ENCODE measurements around the gene HIGD1A.
A peak's percentile ranks its signal among the peaks of the same experiment; 100 is the strongest.

The HIGD1A gene

GRCh38 chr3:42755681-42756578 lies 48.4 kb downstream of the HIGD1A start:
- DNase-seq (ENCODE audit: low spot score): peak; percentile 68

GRCh38 chr3:42753757-42754156 lies 50.5 kb downstream of the HIGD1A start:
- DNase-seq (ENCODE audit: low spot score): no peak

GRCh38 chr3:42752961-42753360 lies 51.3 kb downstream of the HIGD1A start:
- DNase-seq (ENCODE audit: low spot score): no peak

- no peak for DNase-seq (ENCODE audit: low spot score)
Measured at GRCh38 chr3:42752441-42752840, 51.8 kb downstream of the HIGD1A start.

- DNase-seq (ENCODE audit: low spot score): no peak
Measured at GRCh38 chr3:42751609-42752008, 52.7 kb downstream of the HIGD1A start.

GRCh38 chr3:42750834-42751233 lies 53.5 kb downstream of the HIGD1A start:
- no peak for DNase-seq (ENCODE audit: low spot score)

GRCh38 chr3:42749753-42750231 lies 54.5 kb downstream of the HIGD1A start:
- DNase-seq (ENCODE audit: low spot score): peak; percentile 71

GRCh38 chr3:42749025-42749752 lies 55.1 kb downstream of the HIGD1A start:
- DNase-seq (ENCODE audit: low spot score): peak; percentile 1

- DNase-seq (ENCODE audit: low spot score): no peak
Measured at GRCh38 chr3:42747581-42747980, 56.7 kb downstream of the HIGD1A start.

GRCh38 chr3:42746455-42747450 lies 57.5 kb downstream of the HIGD1A start:
- no peak for DNase-seq (ENCODE audit: low spot score)

GRCh38 chr3:42745776-42746454 lies 58.4 kb downstream of the HIGD1A start:
- DNase-seq (ENCODE audit: low spot score): no peak

GRCh38 chr3:42745291-42745745 lies 59.0 kb downstream of the HIGD1A start:
- DNase-seq (ENCODE audit: low spot score): no peak

GRCh38 chr3:42743204-42743995 lies 60.9 kb downstream of the HIGD1A start:
- no peak for DNase-seq (ENCODE audit: low spot score)

- no peak for DNase-seq (ENCODE audit: low spot score)
Measured at GRCh38 chr3:42742688-42743087, 61.6 kb downstream of the HIGD1A start.

- DNase-seq (ENCODE audit: low spot score): no peak
Measured at GRCh38 chr3:42742259-42742658, 62.0 kb downstream of the HIGD1A start.

GRCh38 chr3:42741796-42742195 lies 62.5 kb downstream of the HIGD1A start:
- no peak for DNase-seq (ENCODE audit: low spot score)

- DNase-seq (ENCODE audit: low spot score): no peak
Measured at GRCh38 chr3:42739401-42740158, 64.7 kb downstream of the HIGD1A start.

GRCh38 chr3:42736531-42736930 lies 67.8 kb downstream of the HIGD1A start:
- DNase-seq (ENCODE audit: low spot score): no peak

- no peak for DNase-seq (ENCODE audit: low spot score)
Measured at GRCh38 chr3:42736081-42736480, 68.2 kb downstream of the HIGD1A start.

GRCh38 chr3:42735615-42736014 lies 68.7 kb downstream of the HIGD1A start:
- DNase-seq (ENCODE audit: low spot score): no peak
